SJSA1 (cell line): ENCODE measurements around the gene RAB33B. TPM values are rescaled to one million over a fixed set of nuclear protein-coding genes. Genes with fewer than 3 reads are reported as not detected.
"Not testable (repeated sequence)": the region's sequence is repeated elsewhere in the genome, so short reads cannot be mapped to it uniquely, and the experiment has no call there.

Experiments used
- DNase-seq, 2 experiments: peaks; one replicate each; pipeline ENCODE4 v3.0.0-alpha.2; 2015 to 2020; ENCODE audit warnings: low spot score in 2 of 2, low read depth in 1 of 2
- H3K27ac ChIP-seq: fragments of 250-450 bp; sonication (Bioruptor Pico); 2 replicates; pipeline ENCODE4 v1.5.1; 2020; ENCODE audit warnings: mild to moderate bottlenecking, moderate library complexity
- H3K27me3 ChIP-seq: fragments of 250-450 bp; sonication (Bioruptor Pico); replicated peaks from 2 replicates; pipeline ENCODE4 v1.5.1; 2020; ENCODE audit warnings: mild to moderate bottlenecking, moderate library complexity
- H3K36me3 ChIP-seq: fragments of 250-450 bp; sonication (Bioruptor Pico); 2 replicates; pipeline ENCODE4 v1.5.1; 2020; ENCODE audit warnings: mild to moderate bottlenecking
- H3K4me1 ChIP-seq: fragments of 250-450 bp; sonication (Bioruptor Pico); replicated peaks from 2 replicates; pipeline ENCODE4 v1.6.1; 2021; ENCODE audit warnings: mild to moderate bottlenecking
- H3K4me3 ChIP-seq: fragments of 250-450 bp; sonication (Bioruptor Pico); 2 replicates; pipeline ENCODE4 v1.5.1; 2020; ENCODE audit warnings: mild to moderate bottlenecking
- H3K9me3 ChIP-seq: fragments of 250-450 bp; sonication (Bioruptor Pico); replicated peaks from 2 replicates; pipeline ENCODE4 v1.5.1; 2020; ENCODE audit warnings: mild to moderate bottlenecking
- total RNA-seq: library from RNA; depleted of rRNA; stranded (reverse); fragments of >200 nt; shearing (Covaris generic); gene quantifications from 2 replicates; pipeline ENCODE4 v1.2.3, GENCODE V29; 2014

The RAB33B gene
- total RNA-seq, 1 experiment from 2014 or later = 10.3 TPM

DNA sequence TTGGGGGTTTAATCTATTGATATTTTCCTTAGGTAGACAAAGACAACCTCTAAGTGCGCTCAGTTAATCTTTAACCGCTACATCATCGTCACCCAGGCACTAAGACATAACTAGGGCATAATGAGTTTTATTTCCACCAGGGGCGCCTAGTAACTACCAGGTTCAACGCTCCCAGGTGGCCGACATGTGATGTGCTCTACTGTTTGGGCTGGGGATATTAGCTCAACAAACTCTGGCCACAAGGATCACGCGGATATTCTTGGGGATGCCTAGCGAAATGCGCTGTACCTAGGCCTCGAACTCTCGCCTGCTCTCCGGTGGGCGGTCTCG, 915 bp upstream of the RAB33B start:
- Histone ChIP-seq H3K9me3 (no peaks in the 10 kb centered on the region), H3K36me3 (peaks cover 3% of the 10 kb centered on the region; the same call in 1 of the 2 replicates), H3K4me3 (peak overlapping the region; percentile 78), H3K4me1 (peaks cover 21% of the 10 kb centered on the region), H3K27ac (peak overlapping the region; percentile 58), H3K27me3 (no peaks in the 10 kb centered on the region)
- DNase-seq = no peak

DNA sequence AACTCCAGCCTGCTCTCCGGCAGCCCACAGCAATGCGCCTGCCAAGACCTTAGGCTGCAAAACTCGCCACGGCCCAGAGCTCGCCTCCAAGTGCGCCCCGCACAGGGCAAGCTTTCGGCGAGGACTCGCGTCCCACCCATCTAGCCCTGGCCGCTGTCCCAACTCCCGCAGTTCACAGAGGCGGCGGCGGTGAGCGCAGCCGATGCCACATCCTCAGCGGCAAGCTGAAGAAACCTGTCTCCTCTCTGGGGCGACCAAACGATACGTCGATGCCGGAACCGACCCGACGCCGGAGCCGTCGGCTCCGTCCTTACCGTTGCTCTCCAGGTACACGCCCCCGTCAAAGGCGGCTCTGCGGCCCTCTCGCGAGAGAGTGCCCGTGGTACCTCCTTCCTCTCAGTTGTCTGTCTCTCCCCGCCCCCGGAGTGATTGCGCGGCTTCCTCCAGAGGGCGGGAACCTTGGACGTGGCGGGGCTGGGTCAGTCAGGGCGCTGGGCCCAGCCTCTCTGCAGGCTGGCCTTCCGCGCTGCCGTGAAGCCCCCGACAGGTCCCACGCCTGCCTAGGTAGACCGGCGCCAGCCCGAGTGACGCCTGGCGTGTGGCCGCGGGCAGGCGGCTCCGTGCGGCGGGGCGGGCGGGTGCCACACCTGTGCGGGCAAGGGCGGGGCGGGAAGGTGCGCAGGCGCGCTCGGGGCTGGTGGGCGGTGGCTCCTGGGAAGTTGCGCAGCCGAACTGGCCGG, 380 bp upstream of the RAB33B start:
- Histone ChIP-seq H3K27me3 (no peaks in the 10 kb centered on the region), H3K27ac (peak overlapping the region; percentile 58)

DNA sequence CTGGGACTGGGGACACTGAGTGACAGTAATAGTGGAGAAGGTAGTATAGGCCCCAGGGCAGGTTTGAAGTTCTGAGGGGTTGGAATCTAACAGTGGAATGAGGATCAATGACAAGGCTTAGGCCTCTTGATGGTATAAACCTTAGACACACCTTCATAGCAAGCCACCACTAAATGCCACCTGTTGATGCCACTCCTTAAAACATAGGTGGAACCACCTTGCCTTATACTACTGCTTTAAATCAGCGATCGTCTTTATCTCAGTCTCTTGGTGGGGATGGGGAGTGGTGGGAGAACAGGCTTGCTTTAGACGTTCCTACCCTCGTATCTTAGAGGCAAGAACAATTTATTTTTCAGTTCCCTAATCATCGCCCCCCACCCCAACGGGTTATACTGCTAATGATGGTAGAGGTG, 1.2 kb downstream of the RAB33B start:
- Histone ChIP-seq H3K27me3 (no peaks in the 10 kb centered on the region), H3K27ac (no peak overlapping the region), H3K9me3 (no peaks in the 10 kb centered on the region), H3K4me3 (peak overlapping the region; percentile 78), H3K36me3 (peaks cover 3% of the 10 kb centered on the region; the same call in 1 of the 2 replicates), H3K4me1 (peaks cover 21% of the 10 kb centered on the region)
- no peak for DNase-seq

More for the DNA sequence above, 380 bp upstream of the RAB33B start:
- Histone ChIP-seq H3K4me3 (peak overlapping the region; percentile 78), H3K36me3 (peaks cover 3% of the 10 kb centered on the region; the same call in 1 of the 2 replicates), H3K9me3 (no peaks in the 10 kb centered on the region), H3K4me1 (peaks cover 21% of the 10 kb centered on the region)
- DNase-seq = peak; percentile 98

DNA sequence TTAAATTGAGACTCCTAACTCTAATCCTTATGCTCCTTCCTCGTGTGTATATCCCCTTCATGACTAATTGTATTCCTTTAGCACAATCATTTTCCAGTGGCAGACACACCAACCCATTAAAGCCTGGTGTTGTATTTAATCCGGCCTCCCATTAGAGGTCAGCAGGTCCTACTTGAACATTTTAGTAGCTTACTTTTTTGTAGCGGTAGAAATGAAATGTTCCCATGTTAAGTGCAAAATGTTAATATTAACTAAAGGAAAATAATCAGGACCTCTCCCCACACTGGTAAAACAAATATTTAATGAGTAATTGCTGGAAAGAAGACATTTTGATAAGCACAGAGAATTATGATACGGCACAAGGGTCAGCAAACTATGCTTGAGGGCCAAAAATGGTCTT, 3.4 kb downstream of the RAB33B start:
- Histone ChIP-seq H3K9me3 (no peaks in the 10 kb centered on the region), H3K4me3 (no peak overlapping the region), H3K27ac (no peak overlapping the region), H3K36me3 (peaks cover 3% of the 10 kb centered on the region; the same call in 1 of the 2 replicates), H3K27me3 (no peaks in the 10 kb centered on the region), H3K4me1 (peaks cover 16% of the 10 kb centered on the region)
- no peak for DNase-seq

DNA sequence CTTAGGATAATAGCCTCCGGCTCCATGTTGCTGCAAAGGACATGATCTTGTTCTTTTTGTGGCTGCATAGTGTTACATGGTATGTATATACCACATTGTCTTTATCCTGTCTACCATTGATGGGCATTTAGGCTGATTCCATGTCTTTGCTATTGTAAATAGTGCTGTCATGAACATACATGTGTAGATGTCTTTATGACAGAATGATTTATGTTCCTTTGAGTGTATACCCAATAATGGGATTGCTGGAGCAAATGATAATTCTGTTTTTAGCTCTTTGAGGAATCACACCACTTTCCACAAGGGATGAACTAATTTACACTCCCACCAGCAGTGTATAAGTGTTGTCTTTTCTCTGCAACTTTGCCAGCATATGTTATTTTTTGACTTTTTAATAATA, 4.6 kb downstream of the RAB33B start:
- Histone ChIP-seq H3K9me3 (no peaks in the 10 kb centered on the region), H3K36me3 (no peaks in the 10 kb centered on the region; the same call in 1 of the 2 replicates), H3K4me1 (peaks cover 11% of the 10 kb centered on the region), H3K27ac (no peak overlapping the region), H3K4me3 (no peak overlapping the region), H3K27me3 (no peaks in the 10 kb centered on the region)
- no peak for DNase-seq

DNA sequence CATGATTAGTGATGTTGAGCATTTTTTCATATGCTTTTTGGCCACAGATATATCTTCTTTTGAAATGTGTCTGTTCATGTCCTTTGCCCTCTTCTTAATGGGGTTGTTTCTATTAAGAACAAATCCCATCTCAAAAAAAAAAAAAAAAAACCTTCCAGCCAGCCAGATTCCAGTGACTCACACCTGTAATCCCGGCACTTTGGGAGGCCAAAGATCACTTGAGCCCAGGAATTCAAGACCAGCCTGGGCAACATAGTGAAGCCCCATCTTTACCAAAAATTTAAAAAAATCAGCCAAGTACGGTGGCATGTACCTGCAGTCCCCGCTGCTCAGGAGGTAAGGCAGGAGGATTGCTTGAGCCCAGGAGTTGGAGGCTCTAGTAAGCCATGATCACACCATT, 5.1 kb downstream of the RAB33B start:
- H3K4me3 ChIP-seq = no peak overlapping the region
- no peak overlapping the region for H3K27ac ChIP-seq
- no peaks in the 10 kb centered on the region; the same call in 1 of the 2 replicates for H3K36me3 ChIP-seq
- DNase-seq = no peak
- no peaks in the 10 kb centered on the region for H3K27me3 ChIP-seq
- H3K9me3 ChIP-seq = no peaks in the 10 kb centered on the region
- H3K4me1 ChIP-seq = peaks cover 11% of the 10 kb centered on the region

DNA sequence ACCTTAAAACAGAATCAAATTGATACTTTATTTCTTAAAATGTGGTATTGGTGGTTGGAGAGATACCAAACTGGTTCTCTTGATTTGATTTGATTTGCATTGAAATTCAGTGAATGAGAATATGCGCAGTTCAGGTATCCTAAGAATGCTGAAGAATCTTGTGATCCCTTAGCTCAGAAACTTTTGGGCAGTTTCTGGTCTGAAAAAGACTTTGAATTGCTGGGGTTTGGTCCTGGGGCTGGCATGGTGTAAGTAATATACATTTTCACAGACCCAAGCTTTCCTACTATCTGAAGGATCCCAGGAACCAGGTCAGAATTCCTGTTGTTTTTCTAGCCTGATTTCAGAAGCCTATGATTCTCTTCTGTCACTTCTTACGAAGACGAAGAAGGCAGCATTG, 6.6 kb downstream of the RAB33B start:
- H3K9me3 ChIP-seq = no peaks in the 10 kb centered on the region
- H3K36me3 ChIP-seq = no peaks in the 10 kb centered on the region
- no peak for DNase-seq
- no peak overlapping the region for H3K4me3 ChIP-seq
- H3K27me3 ChIP-seq = no peaks in the 10 kb centered on the region
- no peak overlapping the region for H3K27ac ChIP-seq
- no peaks in the 10 kb centered on the region for H3K4me1 ChIP-seq

DNA sequence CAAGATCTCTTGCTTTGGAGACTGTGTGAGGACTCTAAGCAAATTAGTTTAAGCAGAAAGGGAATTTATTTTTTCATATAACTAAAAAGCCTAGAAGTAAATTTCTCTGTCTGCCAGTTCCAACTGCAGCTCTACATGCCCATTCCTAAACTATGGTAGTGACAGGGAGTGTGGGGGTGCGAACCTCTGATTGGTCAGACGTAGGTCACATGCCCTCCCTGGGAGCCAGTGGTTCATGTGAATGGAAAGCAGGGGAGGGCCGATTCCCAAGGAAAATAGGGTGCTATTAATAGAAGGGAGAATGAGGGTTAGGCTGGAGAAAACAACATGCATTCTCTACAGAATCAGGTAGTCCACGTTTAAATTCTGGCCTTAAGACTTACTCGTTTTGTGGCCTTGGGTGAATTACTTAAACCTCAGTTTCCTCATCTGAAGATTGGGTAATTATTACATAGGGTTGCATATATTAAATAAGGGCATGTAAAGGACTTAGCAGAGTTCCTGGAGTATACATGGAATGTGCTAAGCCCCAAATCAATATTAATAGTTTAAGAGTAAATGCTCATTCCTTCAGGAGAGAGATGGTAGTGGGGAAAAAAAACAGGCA, 7.2 kb downstream of the RAB33B start:
- no peak overlapping the region for H3K27ac ChIP-seq
- no peaks in the 10 kb centered on the region for H3K36me3 ChIP-seq
- no peak overlapping the region for H3K4me3 ChIP-seq
- H3K4me1 ChIP-seq = no peaks in the 10 kb centered on the region
- DNase-seq = no peak
- no peaks in the 10 kb centered on the region for H3K9me3 ChIP-seq
- H3K27me3 ChIP-seq = no peaks in the 10 kb centered on the region

DNA sequence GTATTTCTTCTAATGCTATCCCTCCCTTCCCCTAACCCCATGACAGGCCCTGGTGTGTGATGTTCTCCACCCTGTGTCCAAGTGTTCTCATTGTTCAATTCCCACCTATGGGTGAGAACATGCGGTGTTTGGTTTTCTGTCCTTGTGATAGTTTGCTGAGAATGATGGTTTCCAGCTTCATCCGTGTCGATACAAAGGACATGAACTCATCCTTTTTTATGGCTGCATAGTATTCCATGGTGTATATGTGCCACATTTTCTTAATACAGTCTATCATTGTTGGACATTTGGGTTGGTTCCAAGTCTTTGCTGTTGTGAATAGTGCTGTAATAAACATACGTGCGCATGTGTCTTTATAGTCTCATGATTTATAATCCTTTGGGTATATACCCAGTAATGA, 10.6 kb downstream of the RAB33B start:
- H3K9me3 ChIP-seq, H3K27me3 ChIP-seq, H3K27ac ChIP-seq, H3K36me3 ChIP-seq, H3K4me1 ChIP-seq, H3K4me3 ChIP-seq, DNase-seq: not testable (repeated sequence)

DNA sequence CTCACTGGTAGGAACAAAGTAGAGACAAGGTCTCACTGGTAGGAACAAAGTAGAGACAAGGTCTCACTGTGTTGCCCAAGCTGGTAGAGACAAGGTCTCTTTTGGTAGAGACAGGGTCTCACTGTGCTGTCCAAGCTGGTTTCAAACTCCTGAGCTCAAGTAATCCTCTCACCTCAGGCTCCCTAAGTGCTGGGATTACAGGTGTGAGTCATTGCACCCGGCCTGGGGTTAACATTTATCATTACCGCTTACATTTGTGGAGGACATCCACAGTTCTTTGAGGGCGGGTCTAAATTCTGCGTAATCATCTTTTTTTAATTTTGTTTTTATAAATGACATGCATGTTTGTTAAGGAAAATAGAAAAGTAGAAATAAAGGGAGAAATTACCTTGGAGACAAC, 12.0 kb downstream of the RAB33B start:
- no peak overlapping the region for H3K4me3 ChIP-seq
- DNase-seq = no peak
- H3K27ac ChIP-seq = no peak overlapping the region
- H3K36me3 ChIP-seq = no peaks in the 10 kb centered on the region
- H3K27me3 ChIP-seq = no peaks in the 10 kb centered on the region
- no peaks in the 10 kb centered on the region for H3K4me1 ChIP-seq
- peaks cover 8% of the 10 kb centered on the region; the same call in 1 of the 2 replicates for H3K9me3 ChIP-seq

DNA sequence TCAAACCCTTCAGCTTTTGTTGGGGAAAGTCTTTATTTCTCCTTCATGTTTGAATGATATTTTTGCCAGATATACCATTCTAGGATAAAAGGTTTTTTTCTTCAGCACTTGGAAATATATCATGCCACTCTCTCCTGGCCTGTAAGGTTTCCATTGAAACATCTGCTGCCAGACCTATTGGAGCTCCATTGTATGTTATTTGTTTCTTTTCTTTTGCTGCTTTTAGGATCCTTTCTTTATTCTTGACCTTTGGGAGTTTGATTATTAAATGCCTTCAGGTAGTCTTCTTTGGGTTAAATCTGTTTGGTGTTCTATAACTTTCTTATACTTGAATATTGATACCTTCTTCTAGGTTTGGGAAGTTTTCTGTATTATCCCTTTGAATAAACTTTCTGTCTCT, 14.8 kb downstream of the RAB33B start:
- not testable (repeated sequence) for H3K4me3 ChIP-seq, H3K4me1 ChIP-seq, H3K36me3 ChIP-seq, H3K27me3 ChIP-seq, H3K9me3 ChIP-seq, H3K27ac ChIP-seq, DNase-seq

DNA sequence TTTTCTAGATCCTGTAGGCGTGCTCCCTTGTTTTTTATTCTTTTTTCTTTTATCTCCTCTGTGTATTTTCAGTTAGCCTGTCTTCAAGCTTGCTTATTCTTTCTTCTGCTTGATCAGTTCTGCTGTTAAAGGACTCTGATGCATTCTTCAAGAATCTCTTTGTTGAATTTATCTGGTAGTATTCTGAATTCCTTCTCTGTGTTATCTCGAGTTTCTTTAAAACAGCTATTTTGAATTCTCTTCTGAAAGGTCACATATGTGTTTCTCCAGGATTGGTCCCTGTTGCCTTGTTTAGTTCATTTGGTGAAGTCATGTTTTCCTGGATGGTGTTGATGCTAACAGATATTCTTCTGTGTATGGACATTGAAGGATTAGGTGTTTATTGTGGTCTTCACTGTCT, 15.3 kb downstream of the RAB33B start:
- Histone ChIP-seq H3K9me3 (peaks cover 8% of the 10 kb centered on the region; the same call in 1 of the 2 replicates), H3K4me1 (no peaks in the 10 kb centered on the region), H3K4me3 (no peak overlapping the region), H3K27ac (no peak overlapping the region), H3K27me3 (no peaks in the 10 kb centered on the region), H3K36me3 (peaks cover 10% of the 10 kb centered on the region; the same call in 1 of the 2 replicates)
- no peak for DNase-seq

DNA sequence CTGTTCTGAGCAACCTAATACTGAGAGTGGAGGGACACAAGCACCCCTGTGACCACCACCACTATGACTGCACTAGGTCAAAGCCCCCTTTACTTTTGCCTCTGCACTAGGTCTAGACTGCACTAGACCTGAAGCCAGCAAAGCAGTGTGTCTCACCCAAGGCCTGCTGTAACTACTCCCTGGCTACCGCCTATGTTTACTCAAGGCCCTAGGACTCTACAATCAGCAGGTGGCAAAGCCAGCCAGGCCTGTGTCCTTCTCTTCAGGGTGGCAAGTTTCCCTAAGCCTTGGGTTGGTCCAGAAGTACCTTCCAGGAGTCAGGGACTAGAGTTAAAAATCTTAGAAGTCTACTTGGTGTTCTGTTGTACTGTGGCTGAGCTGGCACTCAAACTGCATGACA, 15.9 kb downstream of the RAB33B start:
- DNase-seq = no peak
- H3K36me3 ChIP-seq = peaks cover 10% of the 10 kb centered on the region; the same call in 1 of the 2 replicates
- H3K9me3 ChIP-seq = peaks cover 8% of the 10 kb centered on the region; the same call in 1 of the 2 replicates
- no peak overlapping the region for H3K4me3 ChIP-seq
- H3K27ac ChIP-seq = no peak overlapping the region
- H3K27me3 ChIP-seq = no peaks in the 10 kb centered on the region
- H3K4me1 ChIP-seq = no peaks in the 10 kb centered on the region

DNA sequence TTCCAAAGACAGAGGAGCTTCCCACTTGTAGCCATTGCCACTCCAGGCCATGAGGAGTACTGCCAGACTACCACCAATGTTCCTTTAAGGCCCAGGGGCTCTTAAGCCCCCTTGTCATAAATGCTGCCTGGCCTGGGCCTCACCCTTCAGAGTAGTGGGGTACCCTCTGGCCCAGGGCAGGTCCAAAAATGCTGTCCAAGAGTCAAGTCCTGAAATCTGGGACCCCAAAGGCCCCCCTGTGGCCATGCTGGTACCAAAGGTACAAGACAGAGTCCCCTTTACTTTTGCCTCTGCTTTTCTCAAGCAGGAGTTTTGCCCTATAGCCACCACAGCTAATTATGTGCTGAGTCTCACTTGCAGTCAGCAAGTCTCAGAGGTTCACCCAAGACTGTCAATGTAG, 16.4 kb downstream of the RAB33B start:
- peaks cover 8% of the 10 kb centered on the region; the same call in 1 of the 2 replicates for H3K9me3 ChIP-seq
- H3K4me3 ChIP-seq = no peak overlapping the region
- no peak for DNase-seq
- H3K27ac ChIP-seq = no peak overlapping the region
- no peaks in the 10 kb centered on the region for H3K27me3 ChIP-seq
- peaks cover 10% of the 10 kb centered on the region; the same call in 1 of the 2 replicates for H3K36me3 ChIP-seq
- no peaks in the 10 kb centered on the region for H3K4me1 ChIP-seq
